ENCODE data around the gene SLC25A18.

SLC25A18 gene

DNA sequence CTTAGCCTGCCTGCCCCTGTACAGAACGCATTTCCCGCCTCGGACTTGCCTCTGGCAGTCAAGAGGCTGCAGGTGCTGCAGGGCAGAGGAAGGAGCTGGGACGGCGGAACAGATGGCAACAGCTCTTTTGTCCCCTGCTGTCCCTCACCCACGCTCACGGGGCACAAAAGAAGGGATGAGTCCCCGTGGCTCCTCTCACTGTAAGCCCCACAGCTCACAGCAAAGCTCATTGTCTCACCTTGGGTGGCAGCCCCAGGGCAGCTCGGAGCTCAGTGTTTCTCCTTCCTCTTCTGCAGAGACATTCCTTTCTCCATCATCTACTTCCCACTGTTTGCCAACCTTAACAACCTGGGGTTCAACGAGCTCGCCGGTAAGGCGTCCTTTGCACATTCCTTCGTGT is 24.3 kb downstream of the SLC25A18 start:
- DNase-seq (ENCODE audit: low read depth), result no peak
- TF ChIP-seq, protein P1, sequence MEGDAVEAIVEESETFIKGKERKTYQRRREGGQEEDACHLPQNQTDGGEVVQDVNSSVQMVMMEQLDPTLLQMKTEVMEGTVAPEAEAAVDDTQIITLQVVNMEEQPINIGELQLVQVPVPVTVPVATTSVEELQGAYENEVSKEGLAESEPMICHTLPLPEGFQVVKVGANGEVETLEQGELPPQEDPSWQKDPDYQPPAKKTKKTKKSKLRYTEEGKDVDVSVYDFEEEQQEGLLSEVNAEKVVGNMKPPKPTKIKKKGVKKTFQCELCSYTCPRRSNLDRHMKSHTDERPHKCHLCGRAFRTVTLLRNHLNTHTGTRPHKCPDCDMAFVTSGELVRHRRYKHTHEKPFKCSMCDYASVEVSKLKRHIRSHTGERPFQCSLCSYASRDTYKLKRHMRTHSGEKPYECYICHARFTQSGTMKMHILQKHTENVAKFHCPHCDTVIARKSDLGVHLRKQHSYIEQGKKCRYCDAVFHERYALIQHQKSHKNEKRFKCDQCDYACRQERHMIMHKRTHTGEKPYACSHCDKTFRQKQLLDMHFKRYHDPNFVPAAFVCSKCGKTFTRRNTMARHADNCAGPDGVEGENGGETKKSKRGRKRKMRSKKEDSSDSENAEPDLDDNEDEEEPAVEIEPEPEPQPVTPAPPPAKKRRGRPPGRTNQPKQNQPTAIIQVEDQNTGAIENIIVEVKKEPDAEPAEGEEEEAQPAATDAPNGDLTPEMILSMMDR (IDR thresholded peaks at IDR 0.05; ENCODE audit: control insufficient read depth, insufficient read depth, low read depth, low read length, missing control alignments), result no peak
- H3K4me3 ChIP-seq (ENCODE audit: control insufficient read depth, low read depth, low read length), result no peak overlapping the region

DNA sequence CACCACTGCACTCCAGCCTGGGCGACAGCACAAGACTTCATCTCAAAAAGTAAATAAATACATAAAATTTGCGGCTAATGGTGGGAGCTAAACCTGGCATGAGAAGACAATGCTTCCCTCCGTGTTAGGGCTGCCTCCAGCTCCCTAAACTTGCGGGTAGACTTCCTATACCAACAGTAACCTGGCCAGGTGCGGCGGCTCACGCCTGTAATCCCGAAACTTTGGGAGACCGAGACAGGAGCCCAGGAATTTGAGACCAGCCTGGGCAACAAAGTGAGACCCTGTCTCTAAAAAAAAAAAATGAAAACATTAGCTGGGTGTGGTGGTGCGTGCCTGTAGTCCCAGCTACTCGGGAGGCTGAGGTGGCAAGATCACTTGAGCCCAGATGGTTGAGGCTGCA is 25.3 kb downstream of the SLC25A18 start:
- no peak for DNase-seq (ENCODE audit: low read depth)
- TF ChIP-seq, protein P1 (IDR thresholded peaks at IDR 0.05; ENCODE audit: control insufficient read depth, insufficient read depth, low read depth, low read length, missing control alignments), result no peak
- no peak overlapping the region for H3K4me3 ChIP-seq (ENCODE audit: control insufficient read depth, low read depth, low read length)

DNA sequence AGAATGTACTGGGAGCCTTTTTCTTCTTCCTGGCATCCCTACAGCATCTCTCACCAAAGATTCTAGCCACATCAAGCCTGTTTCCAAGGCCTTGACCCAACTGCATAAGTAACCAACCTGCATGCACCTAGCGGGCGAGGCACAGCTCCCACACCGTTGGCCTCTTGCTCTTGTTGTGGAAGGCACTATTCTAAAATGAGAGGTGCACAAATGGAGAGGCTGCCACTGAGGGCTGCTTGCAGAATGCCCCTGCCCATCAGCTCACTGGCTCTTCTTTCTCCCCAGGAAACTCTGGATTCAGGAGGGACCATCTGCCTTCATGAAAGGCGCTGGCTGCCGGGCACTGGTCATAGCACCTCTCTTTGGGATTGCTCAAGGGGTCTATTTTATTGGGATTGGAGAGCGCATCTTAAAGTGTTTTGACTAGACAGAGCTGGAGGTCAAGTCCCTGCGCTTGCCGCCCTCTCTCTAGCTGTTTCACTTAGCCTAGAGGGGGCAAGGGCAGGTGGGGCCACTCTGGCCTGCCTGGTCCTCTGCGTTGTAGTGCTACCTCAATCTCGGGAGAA is 26.6 kb downstream of the SLC25A18 start:
- no peak overlapping the region for H3K4me3 ChIP-seq (ENCODE audit: control insufficient read depth, low read depth, low read length)
- TF ChIP-seq, protein P1 (IDR thresholded peaks at IDR 0.05; ENCODE audit: control insufficient read depth, insufficient read depth, low read depth, low read length, missing control alignments), result no peak
- DNase-seq (ENCODE audit: low read depth), result no peak

DNA sequence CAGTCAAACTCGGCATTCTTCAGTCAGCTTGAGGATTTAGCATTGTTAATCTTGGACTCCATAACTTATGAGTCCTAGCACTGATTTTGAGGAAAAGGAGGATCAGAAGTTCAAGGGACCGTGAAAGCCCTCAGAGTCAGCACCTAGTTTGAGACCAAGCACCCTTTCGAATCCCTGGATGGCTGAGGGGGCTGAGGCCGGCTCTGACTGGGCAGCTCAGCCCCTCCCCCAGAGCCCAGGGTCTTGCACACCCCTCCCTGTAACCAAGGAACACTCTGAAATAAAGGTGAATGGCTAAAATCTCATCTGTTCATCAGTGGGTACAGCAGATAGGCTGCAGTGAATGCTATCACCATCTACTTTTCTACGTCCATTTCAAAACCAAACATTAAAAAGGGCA is 27.3 kb downstream of the SLC25A18 start:
- TF ChIP-seq, protein P1 (IDR thresholded peaks at IDR 0.05; ENCODE audit: control insufficient read depth, insufficient read depth, low read depth, low read length, missing control alignments), result no peak
- no peak for DNase-seq (ENCODE audit: low read depth)
- H3K4me3 ChIP-seq (ENCODE audit: control insufficient read depth, low read depth, low read length), result no peak overlapping the region

DNA sequence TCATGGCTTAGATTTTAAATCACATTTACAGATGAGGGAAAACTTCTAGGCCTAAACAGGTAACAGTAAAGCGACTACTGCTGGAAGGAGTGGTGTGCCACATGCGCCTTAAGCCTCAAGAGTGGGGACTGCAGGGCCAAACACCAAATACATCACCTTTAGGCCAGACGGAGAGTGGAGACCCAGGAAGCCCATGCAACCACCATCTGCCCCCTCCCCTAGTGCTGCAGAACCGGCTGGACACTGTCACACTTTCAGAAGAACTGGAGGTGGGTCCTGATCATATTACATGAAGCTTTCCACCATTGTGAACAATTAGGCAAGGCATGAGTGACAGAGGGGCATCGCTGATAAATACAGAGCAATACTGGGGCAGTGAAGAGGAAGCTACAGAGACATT is 28.9 kb downstream of the SLC25A18 start:
- no peak for DNase-seq (ENCODE audit: low read depth)
- no peak overlapping the region for H3K4me3 ChIP-seq (ENCODE audit: control insufficient read depth, low read depth, low read length)
- TF ChIP-seq, protein P1 (IDR thresholded peaks at IDR 0.05; ENCODE audit: control insufficient read depth, insufficient read depth, low read depth, low read length, missing control alignments), result no peak

DNA sequence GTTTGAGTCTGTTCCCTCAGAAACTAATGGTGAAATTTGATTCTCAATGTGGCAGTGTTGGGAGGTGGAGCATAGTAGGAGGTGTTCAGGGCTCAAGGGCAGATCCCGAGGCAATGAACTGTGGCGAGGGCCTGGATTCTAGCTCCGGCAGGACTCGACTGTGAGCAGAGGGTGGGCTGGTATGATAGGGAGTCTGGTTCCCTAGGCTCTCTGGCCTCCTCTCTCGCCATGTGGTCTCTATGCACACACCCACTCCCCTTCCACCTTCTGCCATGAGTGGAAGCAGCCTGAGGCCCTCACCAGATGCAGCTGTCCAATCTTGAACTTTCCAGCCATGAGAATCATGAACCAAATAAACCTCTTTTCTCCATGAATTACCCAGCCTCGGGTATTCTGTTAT is 32.9 kb downstream of the SLC25A18 start:
- no peak for DNase-seq (ENCODE audit: low read depth)
- H3K4me3 ChIP-seq (ENCODE audit: control insufficient read depth, low read depth, low read length), result no peak overlapping the region
- TF ChIP-seq, protein P1 (IDR thresholded peaks at IDR 0.05; ENCODE audit: control insufficient read depth, insufficient read depth, low read depth, low read length, missing control alignments), result no peak

DNA sequence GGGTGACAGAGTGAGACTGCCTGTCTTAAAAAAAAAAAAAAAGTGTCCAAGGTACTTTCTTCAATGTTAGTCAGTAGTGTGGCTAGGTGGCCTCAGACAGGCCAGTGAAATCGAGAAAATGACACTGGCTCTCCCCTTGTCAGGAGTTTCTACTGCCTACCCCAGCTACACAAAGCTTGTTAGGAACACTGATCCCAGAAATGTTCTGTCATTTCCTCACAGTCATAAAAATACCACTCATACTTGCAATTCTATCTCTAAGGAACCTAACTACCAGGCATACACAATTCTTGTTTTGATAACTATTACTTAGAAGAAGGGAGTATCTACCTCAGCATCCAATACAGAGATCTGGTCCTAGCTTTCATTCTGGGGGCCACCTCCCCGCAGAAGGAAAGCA is 33.9 kb downstream of the SLC25A18 start:
- no peak for DNase-seq (ENCODE audit: low read depth)
- H3K4me3 ChIP-seq (ENCODE audit: control insufficient read depth, low read depth, low read length), result no peak overlapping the region

More for the DNA sequence above, 33.9 kb downstream of the SLC25A18 start:
- TF ChIP-seq, protein P1 (IDR thresholded peaks at IDR 0.05; ENCODE audit: control insufficient read depth, insufficient read depth, low read depth, low read length, missing control alignments), result no peak

All from AG09309 (cell line).